GM21619 (cell line): ENCODE results near the gene ERBB3.
A peak's percentile ranks its signal among the peaks of the same experiment; 100 is the strongest.
"Not testable (repeated sequence)": the region's sequence is repeated elsewhere in the genome, so short reads cannot be mapped to it uniquely, and the experiment has no call there.

Experiments used
- ATAC-seq: cut with Tn5 transposase; IDR thresholded peaks from one replicate; pipeline ENCODE4 v1.9.1; 2021; ENCODE audit not compliant: unreplicated experiment

Gene ERBB3

GRCh38 chr12:56110571-56110970 lies 30.6 kb downstream of the ERBB3 start:
- no peak for ATAC-seq

- ATAC-seq = no peak
Measured at GRCh38 chr12:56114084-56114483, 34.1 kb downstream of the ERBB3 start.

- no peak for ATAC-seq
Measured at GRCh38 chr12:56115329-56115728, 35.4 kb downstream of the ERBB3 start.

- peak; percentile 36 for ATAC-seq
Measured at GRCh38 chr12:56116267-56117081, 36.5 kb downstream of the ERBB3 start, which contains the start of gene RPL41. Gene RPL41, plus strand, starts transcription at chr12:56116633.

- not testable (repeated sequence) for ATAC-seq
Measured at GRCh38 chr12:56117082-56117706, 37.2 kb downstream of the ERBB3 start.

- ATAC-seq = peak; percentile 76
Measured at GRCh38 chr12:56117778-56118687, 38.1 kb downstream of the ERBB3 start, which contains the start of gene ZC3H10. Gene ZC3H10, plus strand, starts transcription at chr12:56118266. Its CDS starts 2,297 bp downstream, at chr12:56120563.

- peak; percentile 4 for ATAC-seq
Measured at GRCh38 chr12:56118688-56119357, 38.9 kb downstream of the ERBB3 start.

GRCh38 chr12:56119361-56119796 lies 39.4 kb downstream of the ERBB3 start:
- ATAC-seq = no peak

- ATAC-seq = no peak
Measured at GRCh38 chr12:56120158-56120846, 40.3 kb downstream of the ERBB3 start.

GRCh38 chr12:56121204-56121870 lies 41.4 kb downstream of the ERBB3 start:
- ATAC-seq = no peak

- ATAC-seq = no peak
Measured at GRCh38 chr12:56122637-56123036, 42.7 kb downstream of the ERBB3 start.

- no peak for ATAC-seq
Measured at GRCh38 chr12:56124133-56124532, 44.2 kb downstream of the ERBB3 start.

- no peak for ATAC-seq
Measured at GRCh38 chr12:56126732-56127239, 46.8 kb downstream of the ERBB3 start.

GRCh38 chr12:56127485-56127887 lies 47.5 kb downstream of the ERBB3 start:
- ATAC-seq = no peak

- ATAC-seq = peak; percentile 88
Measured at GRCh38 chr12:56127888-56128669, 48.1 kb downstream of the ERBB3 start, which contains the start of gene ESYT1. Gene ESYT1, plus strand, starts transcription at chr12:56128267. Its CDS starts 53 bp downstream, at chr12:56128320.

- no peak for ATAC-seq
Measured at GRCh38 chr12:56128670-56129205, 48.8 kb downstream of the ERBB3 start.

- ATAC-seq = no peak
Measured at GRCh38 chr12:56129206-56129941, 49.4 kb downstream of the ERBB3 start.
